Measurements from ENCODE around the gene ENPEP. TPM values are rescaled to one million over a fixed set of nuclear protein-coding genes. Genes with fewer than 3 reads are reported as not detected.

ENPEP gene
- polyA plus RNA-seq, 1 experiment = 0.14 TPM

- POLR2A ChIA-PET = no interaction called here
- DNase-seq (ENCODE audit: low read depth, low spot score) = peak; percentile 2
- H3K27ac ChIP-seq (ENCODE audit: low read depth, low read length) = no peak overlapping the region
- H3K9me3 ChIP-seq (ENCODE audit: control insufficient read depth, insufficient read depth, low read length) = no peaks in the 10 kb centered on the region
- no peak overlapping the region for H3K4me3 ChIP-seq (ENCODE audit: low read depth, low read length)
- CTCF ChIA-PET = interaction anchor here (0.6 to 2.9 kb wide), 10 partner anchors 8 to 608 kb away, joined by 3 to 9 read pairs (median 5); no protein-coding TSS in a partner anchor
- H3K27me3 ChIP-seq (ENCODE audit: control insufficient read depth, insufficient read depth, low read length) = no peaks in the 10 kb centered on the region
- peak; percentile 73 for TF ChIP-seq CTCF (IDR thresholded peaks at IDR 0.05; ENCODE audit: low read depth, low read length)
Observed at GRCh38 chr4:110586131-110586850, 110.3 kb downstream of the ENPEP start.

GRCh38 chr4:110587666-110588285 is 111.8 kb downstream of the ENPEP start:
- H3K27ac ChIP-seq (ENCODE audit: low read depth, low read length) = no peak overlapping the region
- H3K9me3 ChIP-seq (ENCODE audit: control insufficient read depth, insufficient read depth, low read length) = no peaks in the 10 kb centered on the region
- TF ChIP-seq CTCF (IDR thresholded peaks at IDR 0.05; ENCODE audit: low read depth, low read length) = no peak
- no peak overlapping the region for H3K4me3 ChIP-seq (ENCODE audit: low read depth, low read length)
- POLR2A ChIA-PET = no interaction called here
- no peaks in the 10 kb centered on the region for H3K27me3 ChIP-seq (ENCODE audit: control insufficient read depth, insufficient read depth, low read length)
- CTCF ChIA-PET = no interaction called here
- no peak for DNase-seq (ENCODE audit: low read depth, low spot score)

- Histone ChIP-seq H3K27ac (ENCODE audit: low read depth, low read length) (no peak overlapping the region), H3K27me3 (ENCODE audit: control insufficient read depth, insufficient read depth, low read length) (no peaks in the 10 kb centered on the region), H3K4me3 (ENCODE audit: low read depth, low read length) (no peak overlapping the region), H3K9me3 (ENCODE audit: control insufficient read depth, insufficient read depth, low read length) (no peaks in the 10 kb centered on the region)
- TF ChIP-seq CTCF (IDR thresholded peaks at IDR 0.05; ENCODE audit: low read depth, low read length) = peak; percentile 18; the same call in 1 of the 2 replicates
- CTCF ChIA-PET = no interaction called here
- DNase-seq (ENCODE audit: low read depth, low spot score) = no peak
- POLR2A ChIA-PET = no interaction called here
Observed at GRCh38 chr4:110589297-110589696, 113.3 kb downstream of the ENPEP start.

GRCh38 chr4:110595583-110595982 is 119.6 kb downstream of the ENPEP start:
- ChIA-PET POLR2A (no interaction called here), CTCF (interaction anchor here (1.5 kb wide), 1 partner anchor 9 kb away, joined by 5 read pairs; no protein-coding TSS in a partner anchor)
- DNase-seq (ENCODE audit: low read depth, low spot score) = no peak
- Histone ChIP-seq H3K4me3 (ENCODE audit: low read depth, low read length) (no peak overlapping the region), H3K27ac (ENCODE audit: low read depth, low read length) (no peak overlapping the region), H3K27me3 (ENCODE audit: control insufficient read depth, insufficient read depth, low read length) (no peaks in the 10 kb centered on the region), H3K9me3 (ENCODE audit: control insufficient read depth, insufficient read depth, low read length) (no peaks in the 10 kb centered on the region)
- TF ChIP-seq CTCF (IDR thresholded peaks at IDR 0.05; ENCODE audit: low read depth, low read length) = no peak

GRCh38 chr4:110596431-110596830 is 120.5 kb downstream of the ENPEP start:
- ChIA-PET POLR2A (no interaction called here), CTCF (interaction anchor here (1.5 kb wide), 1 partner anchor 10 kb away, joined by 9 read pairs; no protein-coding TSS in a partner anchor)
- no peaks in the 10 kb centered on the region for H3K27me3 ChIP-seq (ENCODE audit: control insufficient read depth, insufficient read depth, low read length)
- H3K27ac ChIP-seq (ENCODE audit: low read depth, low read length) = no peak overlapping the region
- TF ChIP-seq CTCF (IDR thresholded peaks at IDR 0.05; ENCODE audit: low read depth, low read length) = no peak
- DNase-seq (ENCODE audit: low read depth, low spot score) = no peak
- no peaks in the 10 kb centered on the region for H3K9me3 ChIP-seq (ENCODE audit: control insufficient read depth, insufficient read depth, low read length)
- H3K4me3 ChIP-seq (ENCODE audit: low read depth, low read length) = no peak overlapping the region

Measured in AG04450 (cell line).